Activated T-helper 17 cell treated with anti-CD3 and anti-CD28 coated beads, Interleukin-2, amount 50 U/mL, for 72 hours (primary cell): ENCODE results near the gene FRMD4A. TPM values are rescaled to one million over a fixed set of nuclear protein-coding genes. Genes with fewer than 3 reads are reported as not detected.
"Not testable (repeated sequence)": the region's sequence is repeated elsewhere in the genome, so short reads cannot be mapped to it uniquely, and the experiment has no call there.

Experiments
- ATAC-seq: fragments of 150-1000 bp; cut with Tn5 transposase; replicated peaks from 2 replicates; pipeline ENCODE4 v1.10.0; 2021; ENCODE audit warnings: mild to moderate bottlenecking, moderate library complexity
- H3K27ac Mint-ChIP-seq: one replicate; pipeline ENCODE4 v1.8.0; 2022; ENCODE audit warnings: mixed read lengths
- H3K27me3 Mint-ChIP-seq: one replicate; pipeline ENCODE4 v1.8.0; 2022; ENCODE audit warnings: mixed read lengths
- H3K36me3 Mint-ChIP-seq: one replicate; pipeline ENCODE4 v1.8.0; 2022; ENCODE audit warnings: low read depth, mild to moderate bottlenecking, mixed read lengths
- H3K4me1 Mint-ChIP-seq: one replicate; pipeline ENCODE4 v1.8.0; 2022; ENCODE audit warnings: mixed read lengths
- H3K4me3 Mint-ChIP-seq: one replicate; pipeline ENCODE4 v1.8.0; 2022; ENCODE audit warnings: mild to moderate bottlenecking, mixed read lengths
- H3K9me3 Mint-ChIP-seq: one replicate; pipeline ENCODE4 v1.8.0; 2022; ENCODE audit warnings: mixed read lengths
- total RNA-seq, 2 donors: library from RNA; stranded (reverse); gene quantifications; one replicate each; pipeline ENCODE4 v1.2.3, GENCODE V29; 2022

FRMD4A gene
- total RNA-seq, 2 donors from 2014 or later: 0.69 to 2.0 TPM

GRCh38 chr10:13917791-13918190 is 412.9 kb downstream of the FRMD4A start:
- no peaks in the 10 kb centered on the region for H3K36me3 Mint-ChIP-seq
- H3K9me3 Mint-ChIP-seq: no peaks in the 10 kb centered on the region
- no peaks in the 10 kb centered on the region for H3K4me1 Mint-ChIP-seq
- no peak overlapping the region for H3K4me3 Mint-ChIP-seq
- no peak for ATAC-seq
- no peak overlapping the region for H3K27ac Mint-ChIP-seq
- no peaks in the 10 kb centered on the region for H3K27me3 Mint-ChIP-seq

- Mint-ChIP-seq H3K9me3 (no peaks in the 10 kb centered on the region), H3K36me3 (no peaks in the 10 kb centered on the region), H3K27ac (no peak overlapping the region), H3K4me3 (no peak overlapping the region), H3K27me3 (no peaks in the 10 kb centered on the region), H3K4me1 (no peaks in the 10 kb centered on the region)
- ATAC-seq: no peak
Measured at GRCh38 chr10:13916384-13916947, 414.3 kb downstream of the FRMD4A start.

DNA sequence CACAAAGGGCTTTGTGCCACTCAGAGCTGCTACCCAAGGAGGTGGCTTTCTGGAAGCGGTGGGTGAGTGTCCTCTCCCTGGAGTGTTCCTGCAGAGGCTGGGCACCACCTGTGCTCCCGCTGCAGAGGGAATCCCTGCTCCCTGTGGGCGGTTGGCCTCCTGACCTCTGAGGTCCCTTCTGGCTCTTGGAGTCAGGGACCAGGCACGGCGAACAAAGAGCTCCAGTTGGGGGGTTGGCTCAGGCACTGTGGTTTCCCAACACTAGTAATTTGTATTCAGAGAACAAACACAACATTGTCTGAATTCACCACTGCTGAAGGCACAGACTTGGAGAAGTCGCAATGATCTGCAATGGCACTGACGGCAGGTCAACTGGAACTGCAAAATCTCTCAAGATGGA is 415.0 kb downstream of the FRMD4A start:
- H3K9me3 Mint-ChIP-seq: no peaks in the 10 kb centered on the region
- H3K27me3 Mint-ChIP-seq: no peaks in the 10 kb centered on the region
- H3K4me3 Mint-ChIP-seq: no peak overlapping the region
- no peaks in the 10 kb centered on the region for H3K36me3 Mint-ChIP-seq
- ATAC-seq: no peak
- no peaks in the 10 kb centered on the region for H3K4me1 Mint-ChIP-seq
- no peak overlapping the region for H3K27ac Mint-ChIP-seq

DNA sequence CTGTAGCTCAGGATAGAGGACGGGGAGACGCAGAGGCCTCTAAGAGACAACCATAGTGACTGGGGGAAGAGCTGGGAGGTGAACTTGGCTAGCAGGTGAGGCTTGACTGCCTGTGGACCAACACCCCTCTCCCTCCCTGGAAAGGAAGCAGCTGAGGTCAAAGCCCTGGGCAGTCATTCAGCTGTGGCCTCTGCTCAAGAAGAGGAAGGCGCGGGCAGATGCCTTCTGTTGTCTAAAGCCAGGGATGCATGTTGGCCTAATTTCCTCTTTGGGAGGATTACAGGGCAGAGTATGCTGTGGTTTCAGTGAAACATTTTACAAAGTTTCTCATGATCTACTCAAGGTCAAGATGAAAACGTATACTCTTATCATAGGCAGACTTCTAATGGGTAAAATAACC is 416.8 kb downstream of the FRMD4A start:
- H3K27ac Mint-ChIP-seq: no peak overlapping the region
- no peaks in the 10 kb centered on the region for H3K4me1 Mint-ChIP-seq
- no peaks in the 10 kb centered on the region for H3K36me3 Mint-ChIP-seq
- no peaks in the 10 kb centered on the region for H3K27me3 Mint-ChIP-seq
- no peak overlapping the region for H3K4me3 Mint-ChIP-seq
- no peaks in the 10 kb centered on the region for H3K9me3 Mint-ChIP-seq
- ATAC-seq: no peak

- ATAC-seq: no peak
- Mint-ChIP-seq H3K4me3 (no peak overlapping the region), H3K36me3 (no peaks in the 10 kb centered on the region), H3K4me1 (no peaks in the 10 kb centered on the region), H3K9me3 (peaks cover 3% of the 10 kb centered on the region), H3K27ac (no peak overlapping the region), H3K27me3 (no peaks in the 10 kb centered on the region)
Measured at GRCh38 chr10:13911821-13912520, 418.8 kb downstream of the FRMD4A start.

DNA sequence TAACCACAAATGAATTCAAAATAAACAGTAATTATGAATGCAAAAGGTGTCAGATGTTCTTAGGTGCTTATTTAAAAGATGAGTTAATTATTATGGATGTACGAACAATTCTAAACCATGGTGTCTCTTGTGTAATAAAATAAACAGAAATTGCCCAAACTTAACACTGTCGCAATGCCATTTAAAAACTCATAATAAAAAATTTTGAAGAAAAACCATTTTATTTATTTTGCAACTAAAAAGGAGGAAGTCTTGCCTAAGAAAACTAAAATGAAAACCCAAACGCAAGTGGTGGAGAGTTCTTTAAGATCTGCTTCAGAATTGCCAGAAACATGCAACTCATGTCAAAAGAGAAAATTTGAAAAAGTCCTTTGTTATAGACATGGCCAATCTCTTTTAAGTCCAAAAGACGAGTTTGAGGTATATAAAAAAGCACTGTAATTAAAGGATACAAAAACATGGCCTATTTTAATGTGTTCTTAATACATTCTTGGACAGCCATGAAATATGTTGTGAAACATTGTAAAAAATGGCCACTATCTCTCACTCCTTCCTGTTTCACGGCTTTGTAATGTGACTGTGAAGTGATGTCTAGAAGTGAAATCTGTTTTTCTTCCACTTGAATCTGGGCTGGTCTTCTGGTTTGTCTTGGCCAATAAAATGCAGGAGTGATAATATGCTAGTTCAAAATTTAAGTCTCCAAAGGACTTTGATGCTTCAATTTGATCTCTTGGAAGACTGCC is 421.0 kb downstream of the FRMD4A start:
- H3K9me3 Mint-ChIP-seq: peaks cover 3% of the 10 kb centered on the region
- H3K4me1 Mint-ChIP-seq: no peaks in the 10 kb centered on the region
- H3K36me3 Mint-ChIP-seq: no peaks in the 10 kb centered on the region
- no peak overlapping the region for H3K4me3 Mint-ChIP-seq
- H3K27ac Mint-ChIP-seq: no peak overlapping the region
- no peak for ATAC-seq
- no peaks in the 10 kb centered on the region for H3K27me3 Mint-ChIP-seq

GRCh38 chr10:13908475-13908874 is 422.2 kb downstream of the FRMD4A start:
- no peak overlapping the region for H3K4me3 Mint-ChIP-seq
- H3K27me3 Mint-ChIP-seq: no peaks in the 10 kb centered on the region
- no peaks in the 10 kb centered on the region for H3K4me1 Mint-ChIP-seq
- H3K36me3 Mint-ChIP-seq: no peaks in the 10 kb centered on the region
- ATAC-seq: no peak
- H3K9me3 Mint-ChIP-seq: peaks cover 3% of the 10 kb centered on the region
- no peak overlapping the region for H3K27ac Mint-ChIP-seq

- no peak overlapping the region for H3K4me3 Mint-ChIP-seq
- H3K36me3 Mint-ChIP-seq: no peaks in the 10 kb centered on the region
- no peak overlapping the region for H3K27ac Mint-ChIP-seq
- H3K9me3 Mint-ChIP-seq: peaks cover 3% of the 10 kb centered on the region
- no peaks in the 10 kb centered on the region for H3K27me3 Mint-ChIP-seq
- no peaks in the 10 kb centered on the region for H3K4me1 Mint-ChIP-seq
- no peak for ATAC-seq
Measured at GRCh38 chr10:13907570-13907969, 423.2 kb downstream of the FRMD4A start.

DNA sequence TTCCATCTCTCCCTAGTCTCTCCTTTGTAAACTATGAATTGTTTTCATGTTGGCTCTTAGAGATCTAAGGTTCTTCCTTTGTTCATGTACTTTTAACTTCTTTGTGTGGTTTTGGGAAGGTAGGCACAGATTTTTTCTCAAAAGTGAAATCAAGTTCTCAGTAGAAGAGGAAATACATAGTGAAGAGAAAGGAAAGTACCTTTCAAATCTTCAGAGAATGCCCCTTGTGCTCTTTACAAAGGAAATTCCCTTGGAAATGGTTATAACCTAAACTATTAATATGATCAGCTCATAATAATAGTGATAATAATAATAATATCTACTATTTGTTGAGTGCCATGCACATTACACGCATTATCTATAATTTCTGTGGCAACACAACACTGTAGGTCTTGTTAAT is 425.4 kb downstream of the FRMD4A start:
- no peak for ATAC-seq
- Mint-ChIP-seq H3K27me3 (no peaks in the 10 kb centered on the region), H3K4me3 (no peak overlapping the region), H3K9me3 (peaks cover 3% of the 10 kb centered on the region), H3K27ac (no peak overlapping the region), H3K36me3 (no peaks in the 10 kb centered on the region), H3K4me1 (no peaks in the 10 kb centered on the region)

GRCh38 chr10:13904064-13904463 is 426.7 kb downstream of the FRMD4A start:
- no peak overlapping the region for H3K4me3 Mint-ChIP-seq
- ATAC-seq: no peak
- no peaks in the 10 kb centered on the region for H3K36me3 Mint-ChIP-seq
- H3K27me3 Mint-ChIP-seq: no peaks in the 10 kb centered on the region
- no peak overlapping the region for H3K27ac Mint-ChIP-seq
- no peaks in the 10 kb centered on the region for H3K4me1 Mint-ChIP-seq
- peaks cover 3% of the 10 kb centered on the region for H3K9me3 Mint-ChIP-seq

DNA sequence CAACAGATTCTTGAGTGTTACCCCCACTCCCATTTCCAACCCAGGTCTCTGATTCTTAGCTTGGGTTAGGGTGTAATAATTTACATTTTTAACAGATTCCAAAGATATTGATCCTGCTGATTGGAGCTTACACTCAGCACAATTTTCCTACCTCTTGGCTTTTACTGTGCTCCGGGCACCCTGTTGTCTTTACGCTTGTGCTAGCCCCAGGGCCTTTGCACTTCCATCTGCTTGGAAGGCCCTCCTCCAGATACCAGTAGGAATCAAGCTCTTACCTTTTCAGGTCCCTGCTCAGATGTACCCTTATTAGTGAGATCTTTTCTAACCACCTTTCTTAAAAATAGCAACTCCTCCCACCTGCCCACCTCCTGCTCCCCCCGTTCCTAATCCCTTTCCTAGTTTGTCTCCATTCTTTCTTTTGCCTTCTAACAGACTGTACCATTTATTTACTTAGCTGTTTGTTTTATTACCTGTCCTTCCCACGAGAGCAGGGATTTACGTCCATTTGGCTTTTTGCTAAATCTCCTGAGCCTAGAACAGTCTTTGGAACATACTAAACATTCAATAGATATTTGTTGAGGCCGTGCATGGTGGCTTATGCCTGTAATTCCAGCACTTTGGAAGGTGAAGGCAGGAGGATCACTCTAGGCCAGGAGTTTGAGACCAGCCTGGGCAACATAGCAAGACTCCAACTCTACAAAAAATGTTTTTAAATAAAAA is 427.7 kb downstream of the FRMD4A start:
- no peaks in the 10 kb centered on the region for H3K36me3 Mint-ChIP-seq
- H3K27ac Mint-ChIP-seq: no peak overlapping the region
- no peaks in the 10 kb centered on the region for H3K27me3 Mint-ChIP-seq
- H3K9me3 Mint-ChIP-seq: no peaks in the 10 kb centered on the region
- H3K4me1 Mint-ChIP-seq: no peaks in the 10 kb centered on the region
- no peak for ATAC-seq
- H3K4me3 Mint-ChIP-seq: no peak overlapping the region

- Mint-ChIP-seq H3K36me3 (no peaks in the 10 kb centered on the region), H3K27me3 (peaks cover 8% of the 10 kb centered on the region), H3K9me3 (no peaks in the 10 kb centered on the region), H3K4me1 (no peaks in the 10 kb centered on the region), H3K27ac (no peak overlapping the region), H3K4me3 (no peak overlapping the region)
- ATAC-seq: no peak
Measured at GRCh38 chr10:13899941-13900340, 430.8 kb downstream of the FRMD4A start.

- not testable (repeated sequence) for H3K4me3 Mint-ChIP-seq, H3K9me3 Mint-ChIP-seq, H3K27ac Mint-ChIP-seq, H3K36me3 Mint-ChIP-seq, ATAC-seq, H3K4me1 Mint-ChIP-seq
- H3K27me3 Mint-ChIP-seq: peaks cover 31% of the 10 kb centered on the region
Measured at GRCh38 chr10:13896146-13896545, 434.6 kb downstream of the FRMD4A start.

- Mint-ChIP-seq H3K4me3 (no peak overlapping the region), H3K4me1 (peaks cover 3% of the 10 kb centered on the region), H3K27ac (no peak overlapping the region), H3K27me3 (peaks cover 41% of the 10 kb centered on the region), H3K36me3 (no peaks in the 10 kb centered on the region), H3K9me3 (no peaks in the 10 kb centered on the region)
- no peak for ATAC-seq
Measured at GRCh38 chr10:13894412-13895093, 436.2 kb downstream of the FRMD4A start.
